ENCODE measurements around the gene FCN1.
"Not testable (repeated sequence)": the region's sequence is repeated elsewhere in the genome, so short reads cannot be mapped to it uniquely, and the experiment has no call there.

Gene FCN1

GRCh38 chr9:134917431-134918373, at the start of gene FCN1:
Gene FCN1 (minus strand): TSS chr9:134917912. CDS start chr9:134917871, 41 bp downstream.
- DNase-seq (ENCODE audit: low read depth) = no peak

- DNase-seq (ENCODE audit: low read depth) = no peak
Observed at GRCh38 chr9:134966697-134967546, 49.2 kb upstream of the FCN1 start.

GRCh38 chr9:134966270-134966669, 48.6 kb upstream of the FCN1 start:
- no peak for DNase-seq (ENCODE audit: low read depth)

GRCh38 chr9:134965851-134966250, 48.1 kb upstream of the FCN1 start:
- no peak for DNase-seq (ENCODE audit: low read depth)

- no peak for DNase-seq (ENCODE audit: low read depth)
Observed at GRCh38 chr9:134965411-134965810, 47.7 kb upstream of the FCN1 start.

GRCh38 chr9:134964271-134965055, 46.8 kb upstream of the FCN1 start:
- DNase-seq (ENCODE audit: low read depth) = no peak

- DNase-seq (ENCODE audit: low read depth) = no peak
Observed at GRCh38 chr9:134963546-134963945, 45.8 kb upstream of the FCN1 start.

- no peak for DNase-seq (ENCODE audit: low read depth)
Observed at GRCh38 chr9:134962973-134963364, 45.3 kb upstream of the FCN1 start.

GRCh38 chr9:134962065-134962972, 44.6 kb upstream of the FCN1 start:
- DNase-seq (ENCODE audit: low read depth) = no peak

GRCh38 chr9:134961331-134962064, 43.8 kb upstream of the FCN1 start:
- DNase-seq (ENCODE audit: low read depth) = no peak

- DNase-seq (ENCODE audit: low read depth) = no peak
Observed at GRCh38 chr9:134960701-134961181, 43.0 kb upstream of the FCN1 start.

GRCh38 chr9:134959971-134960310, 42.2 kb upstream of the FCN1 start:
- DNase-seq (ENCODE audit: low read depth) = no peak

GRCh38 chr9:134959126-134959970, 41.6 kb upstream of the FCN1 start:
- no peak for DNase-seq (ENCODE audit: low read depth)

GRCh38 chr9:134957945-134958227, 40.2 kb upstream of the FCN1 start:
- no peak for DNase-seq (ENCODE audit: low read depth)

- no peak for DNase-seq (ENCODE audit: low read depth)
Observed at GRCh38 chr9:134957165-134957944, 39.6 kb upstream of the FCN1 start.

- not testable (repeated sequence) for DNase-seq (ENCODE audit: low read depth)
Observed at GRCh38 chr9:134956387-134956786, 38.7 kb upstream of the FCN1 start.

- no peak for DNase-seq (ENCODE audit: low read depth)
Observed at GRCh38 chr9:134955801-134956200, 38.1 kb upstream of the FCN1 start.

GRCh38 chr9:134955156-134955555, 37.4 kb upstream of the FCN1 start:
- no peak for DNase-seq (ENCODE audit: low read depth)

- no peak for DNase-seq (ENCODE audit: low read depth)
Observed at GRCh38 chr9:134951994-134952393, 34.3 kb upstream of the FCN1 start.
